Measurements from ENCODE around the gene OSBPL5. TPM values are rescaled to one million over a fixed set of nuclear protein-coding genes. Genes with fewer than 3 reads are reported as not detected.
A peak's percentile ranks its signal among the peaks of the same experiment; 100 is the strongest.

Gene OSBPL5
- total RNA-seq, 3 donors from 2014 or later (not counting 1 experiment from before 2014, with no cell fraction given), result 375 to 522 (median 377) TPM

- H3K9me3 ChIP-seq (ENCODE audit: control insufficient read depth, insufficient read depth, low read length), result no peaks in the 10 kb centered on the region
- intact Hi-C loops (cut with micrococcal nuclease), result no loop called here
- Mint-ChIP-seq H3K36me3 (no peaks in the 10 kb centered on the region), H3K27me3 (ENCODE audit: low read depth in 2 of 2) (no peaks in the 10 kb centered on the region), H3K4me3 (no peak overlapping the region), H3K9me3 (no peaks in the 10 kb centered on the region), H3K4me1 (peaks cover 44 to 55% of the 10 kb centered on the region in 2 donors), H3K27ac (no peak overlapping the region)
- peaks cover 36% of the 10 kb centered on the region for H3K4me1 ChIP-seq (ENCODE audit: control insufficient read depth, insufficient read depth, low read length)
- 36% methylated on average over 11 of the region's 14 CpGs for WGBS (ENCODE audit: insufficient coverage)
- ATAC-seq (no peak), DNase-seq (no peak)
- H3K27me3 ChIP-seq (ENCODE audit: control insufficient read depth, insufficient read depth, low read length), result no peaks in the 10 kb centered on the region
- TF ChIP-seq, protein P1, sequence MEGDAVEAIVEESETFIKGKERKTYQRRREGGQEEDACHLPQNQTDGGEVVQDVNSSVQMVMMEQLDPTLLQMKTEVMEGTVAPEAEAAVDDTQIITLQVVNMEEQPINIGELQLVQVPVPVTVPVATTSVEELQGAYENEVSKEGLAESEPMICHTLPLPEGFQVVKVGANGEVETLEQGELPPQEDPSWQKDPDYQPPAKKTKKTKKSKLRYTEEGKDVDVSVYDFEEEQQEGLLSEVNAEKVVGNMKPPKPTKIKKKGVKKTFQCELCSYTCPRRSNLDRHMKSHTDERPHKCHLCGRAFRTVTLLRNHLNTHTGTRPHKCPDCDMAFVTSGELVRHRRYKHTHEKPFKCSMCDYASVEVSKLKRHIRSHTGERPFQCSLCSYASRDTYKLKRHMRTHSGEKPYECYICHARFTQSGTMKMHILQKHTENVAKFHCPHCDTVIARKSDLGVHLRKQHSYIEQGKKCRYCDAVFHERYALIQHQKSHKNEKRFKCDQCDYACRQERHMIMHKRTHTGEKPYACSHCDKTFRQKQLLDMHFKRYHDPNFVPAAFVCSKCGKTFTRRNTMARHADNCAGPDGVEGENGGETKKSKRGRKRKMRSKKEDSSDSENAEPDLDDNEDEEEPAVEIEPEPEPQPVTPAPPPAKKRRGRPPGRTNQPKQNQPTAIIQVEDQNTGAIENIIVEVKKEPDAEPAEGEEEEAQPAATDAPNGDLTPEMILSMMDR (IDR thresholded peaks at IDR 0.05), result no peak
- no peak overlapping the region for H3K4me3 ChIP-seq (ENCODE audit: low read length)
- H3K27ac ChIP-seq (ENCODE audit: low read length), result no peak overlapping the region
- peaks cover 2% of the 10 kb centered on the region for H3K36me3 ChIP-seq (ENCODE audit: control insufficient read depth, insufficient read depth, low read length)
Measured at GRCh38 chr11:3052109-3052479, 113.0 kb downstream of the OSBPL5 start.

DNA sequence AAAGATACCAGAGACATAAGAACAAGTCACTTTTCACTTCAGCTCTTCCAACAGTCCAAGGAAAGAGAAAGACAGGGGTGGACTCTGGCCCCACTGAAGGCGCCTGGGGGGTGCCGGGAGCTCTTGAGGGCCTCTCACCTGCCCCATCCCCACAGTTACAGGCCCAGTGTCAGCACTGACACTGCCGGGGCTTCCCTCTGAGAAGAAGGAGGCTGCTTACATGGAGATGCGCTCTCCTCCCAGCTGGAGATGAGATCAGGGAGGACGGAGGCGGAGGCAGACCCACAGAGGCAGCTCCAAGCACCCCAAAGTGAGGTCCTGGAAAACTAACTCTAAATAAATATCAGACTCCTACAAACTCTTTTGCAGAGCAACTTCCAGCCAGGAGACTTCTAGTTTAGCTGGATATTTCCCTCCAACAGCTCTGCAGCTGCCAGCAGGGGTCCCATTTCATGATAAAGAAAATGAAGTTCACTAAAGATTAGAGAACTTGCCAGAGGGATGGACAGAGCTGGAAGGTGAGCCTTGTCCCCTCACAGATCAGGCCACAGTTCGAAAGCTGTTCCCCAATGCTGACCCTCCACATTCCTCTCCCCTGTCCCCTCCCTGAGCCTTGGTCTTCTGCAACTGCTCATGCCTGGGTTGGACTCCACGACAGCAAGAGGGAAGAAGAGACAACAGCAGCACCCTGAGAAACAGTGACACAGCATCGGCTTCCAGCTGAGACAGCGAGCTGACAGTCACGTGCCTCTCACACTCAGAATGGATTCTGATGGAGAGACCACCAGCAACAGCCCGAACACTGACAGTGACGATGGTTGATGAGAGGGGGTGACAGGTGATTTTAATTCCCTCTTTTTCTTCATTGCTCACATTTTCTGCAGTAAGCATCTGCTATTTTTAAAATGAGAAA is 113.7 kb downstream of the OSBPL5 start:
- Mint-ChIP-seq H3K27me3 (ENCODE audit: low read depth in 2 of 2) (no peaks in the 10 kb centered on the region), H3K4me1 (peaks cover 44 to 52% of the 10 kb centered on the region in 2 donors), H3K27ac (peak overlapping the region; percentile 3 to 57), H3K36me3 (no peaks in the 10 kb centered on the region), H3K9me3 (no peaks in the 10 kb centered on the region), H3K4me3 (peak overlapping the region; percentile 13)
- no peaks in the 10 kb centered on the region for H3K9me3 ChIP-seq (ENCODE audit: control insufficient read depth, insufficient read depth, low read length)
- no peak for ATAC-seq
- H3K4me1 ChIP-seq (ENCODE audit: control insufficient read depth, insufficient read depth, low read length), result peaks cover 31% of the 10 kb centered on the region
- WGBS (ENCODE audit: insufficient coverage), result 68% methylated on average over 11 of the region's 13 CpGs
- peaks cover 2% of the 10 kb centered on the region for H3K36me3 ChIP-seq (ENCODE audit: control insufficient read depth, insufficient read depth, low read length)
- no peak overlapping the region for H3K4me3 ChIP-seq (ENCODE audit: low read length)
- intact Hi-C loops (cut with micrococcal nuclease), result no loop called here
- TF ChIP-seq, protein P1 (IDR thresholded peaks at IDR 0.05), result no peak
- H3K27me3 ChIP-seq (ENCODE audit: control insufficient read depth, insufficient read depth, low read length), result no peaks in the 10 kb centered on the region
- DNase-seq, result no peak
- no peak overlapping the region for H3K27ac ChIP-seq (ENCODE audit: low read length)

- H3K9me3 ChIP-seq (ENCODE audit: control insufficient read depth, insufficient read depth, low read length), result no peaks in the 10 kb centered on the region
- peaks cover 23% of the 10 kb centered on the region for H3K4me1 ChIP-seq (ENCODE audit: control insufficient read depth, insufficient read depth, low read length)
- H3K27ac ChIP-seq (ENCODE audit: low read length), result peak overlapping the region; percentile 28
- no peak overlapping the region for H3K4me3 ChIP-seq (ENCODE audit: low read length)
- peaks cover 35 to 44% of the 10 kb centered on the region in 2 donors for H3K4me1 Mint-ChIP-seq
- intact Hi-C loops (cut with micrococcal nuclease), result no loop called here
- WGBS (ENCODE audit: insufficient coverage), result 95% methylated on average over 18 of the region's 18 CpGs
- ATAC-seq, result no peak
- no peak overlapping the region for H3K4me3 Mint-ChIP-seq
- H3K27ac Mint-ChIP-seq, result peak overlapping the region; percentile 3 to 57
- H3K27me3 ChIP-seq (ENCODE audit: control insufficient read depth, insufficient read depth, low read length), result no peaks in the 10 kb centered on the region
- peaks cover 2% of the 10 kb centered on the region for H3K36me3 ChIP-seq (ENCODE audit: control insufficient read depth, insufficient read depth, low read length)
- no peaks in the 10 kb centered on the region for H3K36me3 Mint-ChIP-seq
- no peaks in the 10 kb centered on the region for H3K9me3 Mint-ChIP-seq
- H3K27me3 Mint-ChIP-seq (ENCODE audit: low read depth in 2 of 2), result no peaks in the 10 kb centered on the region
- TF ChIP-seq, protein P1 (IDR thresholded peaks at IDR 0.05), result no peak
- no peak for DNase-seq
Measured at GRCh38 chr11:3050386-3051195, 114.5 kb downstream of the OSBPL5 start.
